ENCODE results near the gene MAML3.

Gene MAML3

DNA sequence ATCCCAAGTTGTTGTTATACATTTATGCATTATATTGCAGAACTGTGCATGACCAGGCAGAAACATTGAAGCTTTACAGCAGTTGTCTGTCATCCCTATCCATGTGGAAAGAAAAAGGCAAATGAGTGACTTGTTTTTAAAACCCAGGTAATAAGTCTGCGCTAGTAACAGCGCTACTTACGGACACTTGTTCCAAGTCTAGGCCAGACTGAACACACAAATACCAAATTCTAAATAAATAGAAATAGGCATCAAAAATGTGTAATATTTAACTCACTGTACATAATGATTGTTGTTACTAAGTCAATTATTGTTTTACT, 548 bp upstream of the MAML3 start:
- no peak for DNase-seq

DNA sequence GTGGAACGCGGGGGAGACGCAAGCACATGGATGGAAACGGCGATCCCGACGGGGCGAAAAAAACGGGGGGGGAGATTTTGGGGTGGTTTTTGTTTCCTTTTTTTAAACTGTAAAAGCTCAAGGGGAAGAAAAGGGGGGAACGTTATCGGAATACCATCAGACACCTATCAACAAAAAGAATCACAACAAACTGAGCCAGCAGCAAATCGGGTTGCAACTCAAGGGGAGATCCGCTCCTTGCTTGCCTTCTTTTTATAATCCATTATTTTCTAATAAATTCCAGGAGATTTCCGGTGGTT, 616 bp downstream of the MAML3 start:
- no peak for DNase-seq

DNA sequence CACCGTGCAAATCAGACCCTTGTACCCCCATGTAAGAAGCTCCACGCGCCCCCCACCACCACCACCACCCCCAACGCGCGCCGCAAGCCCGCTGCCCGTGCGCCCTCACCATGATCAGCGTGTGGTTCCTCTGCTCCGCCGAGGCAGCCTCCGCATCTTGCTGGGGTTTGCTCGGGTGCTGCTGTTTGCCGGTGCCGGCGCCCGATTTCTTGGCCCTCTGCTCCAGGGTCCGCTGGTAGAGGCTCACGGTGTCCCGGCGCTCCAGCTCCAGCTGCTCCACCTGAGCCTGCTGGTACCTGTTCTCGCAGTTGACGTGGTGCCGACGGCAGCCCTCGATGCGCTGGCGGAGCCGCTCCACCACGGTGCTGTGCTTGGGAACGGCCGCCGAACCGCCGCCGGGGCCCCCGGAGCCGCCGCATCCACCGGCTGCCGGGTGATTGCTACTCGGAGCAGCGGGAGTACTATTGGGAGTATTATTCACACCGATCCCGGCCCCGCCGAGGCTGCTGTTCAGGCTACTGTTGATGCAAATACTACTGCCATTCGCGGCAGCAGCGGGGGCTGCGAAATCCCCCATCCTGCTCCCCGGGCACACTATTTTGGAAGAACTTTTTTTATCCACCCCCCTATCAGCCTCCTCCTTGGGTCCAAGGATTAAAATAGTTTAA, 1.1 kb downstream of the MAML3 start:
- peak; percentile 38 for DNase-seq

DNA sequence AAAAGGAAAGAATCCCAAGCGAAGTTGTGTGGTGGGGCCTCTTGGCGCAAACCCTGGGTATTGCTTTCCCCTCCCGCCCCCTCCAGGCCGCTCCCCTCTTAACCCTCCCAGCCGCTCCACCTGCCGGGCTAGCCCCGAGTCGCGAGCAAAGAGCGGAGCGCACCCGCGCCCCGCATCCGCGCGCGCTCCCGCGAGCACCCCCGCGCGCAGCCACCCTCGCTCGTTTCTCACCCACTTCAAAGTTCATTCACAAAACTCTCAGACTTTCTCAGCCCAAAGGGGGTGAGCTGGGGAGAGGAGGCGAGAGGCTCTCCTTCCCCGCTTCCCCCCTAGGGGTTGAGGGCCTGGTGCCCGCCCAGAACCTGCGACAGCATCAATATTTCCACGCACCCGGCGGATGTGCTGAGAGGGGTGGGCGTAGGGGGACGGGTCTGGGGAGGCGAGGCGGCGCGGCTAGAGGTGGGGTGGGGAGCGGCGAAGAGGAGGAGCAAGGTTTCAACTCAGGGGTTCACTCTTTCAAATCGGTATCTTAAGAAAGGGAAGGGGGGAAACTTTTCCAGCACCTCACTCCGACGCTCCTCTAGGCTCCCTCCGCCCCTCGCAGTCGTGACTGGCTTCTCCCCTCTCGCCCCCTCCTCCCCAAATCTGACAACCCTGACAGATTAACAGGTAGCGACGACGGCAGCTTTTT, 1.8 kb downstream of the MAML3 start:
- DNase-seq, result peak; percentile 65

GRCh38 chr4:140151699-140152012, 2.3 kb downstream of the MAML3 start:
- DNase-seq, result peak; percentile 46

GRCh38 chr4:140150886-140151698, 2.9 kb downstream of the MAML3 start:
- DNase-seq, result peak; percentile 64

DNA sequence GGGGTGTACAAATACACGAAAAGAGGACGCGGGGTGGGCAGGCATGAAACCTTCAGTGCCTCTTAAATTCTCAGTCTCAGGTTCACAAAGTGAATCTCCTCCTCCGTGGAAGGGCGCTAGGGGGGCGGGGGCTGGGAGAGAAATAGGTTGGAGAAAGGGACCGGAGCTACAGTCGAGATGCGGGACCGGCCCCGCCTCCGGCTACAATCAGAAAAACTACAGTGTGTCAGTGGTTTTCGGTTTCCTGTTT, 3.4 kb downstream of the MAML3 start:
- DNase-seq, result no peak

DNA sequence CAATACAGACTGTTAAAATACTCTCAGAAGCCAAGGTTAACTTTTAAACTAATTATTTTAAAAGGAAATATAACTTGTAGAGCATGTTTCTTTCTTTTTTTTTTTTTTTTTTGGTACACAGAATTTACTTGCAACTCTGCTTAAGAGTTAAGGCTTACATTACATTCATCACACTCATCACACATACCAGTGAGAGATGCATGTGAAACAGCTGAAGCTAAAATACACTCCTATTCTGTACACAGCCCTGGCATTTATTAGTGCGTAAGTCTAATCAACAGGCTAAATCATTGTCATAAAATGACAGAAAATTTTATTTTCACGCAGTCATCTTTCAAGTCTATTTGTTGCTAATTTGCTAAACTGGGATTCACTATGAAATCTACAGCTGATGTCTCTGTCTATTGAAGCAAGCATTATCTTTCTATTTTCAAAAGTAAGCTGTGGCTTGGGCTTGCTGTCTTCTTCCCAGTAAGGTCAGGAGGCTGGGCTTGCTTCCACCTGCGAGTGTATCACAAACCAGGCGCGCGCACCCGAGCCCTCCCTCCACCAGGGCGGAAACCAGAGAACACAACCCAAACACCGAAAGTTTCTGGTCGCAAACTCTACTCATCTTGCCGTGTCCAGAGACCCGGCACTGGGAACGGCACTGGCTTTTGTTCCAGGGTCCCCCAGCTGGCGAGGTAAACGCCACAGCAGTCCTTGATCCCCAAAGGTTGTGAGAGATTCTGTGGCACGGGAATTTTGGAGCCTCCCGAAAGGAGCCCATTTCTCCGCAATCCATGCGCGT, 3.9 kb downstream of the MAML3 start:
- DNase-seq, result peak; percentile 56

- DNase-seq, result no peak
Measured at GRCh38 chr4:140144050-140144449, 9.9 kb downstream of the MAML3 start.

- no peak for DNase-seq
Measured at GRCh38 chr4:140141210-140141835, 12.7 kb downstream of the MAML3 start.

GRCh38 chr4:140140566-140140965, 13.4 kb downstream of the MAML3 start:
- no peak for DNase-seq

DNA sequence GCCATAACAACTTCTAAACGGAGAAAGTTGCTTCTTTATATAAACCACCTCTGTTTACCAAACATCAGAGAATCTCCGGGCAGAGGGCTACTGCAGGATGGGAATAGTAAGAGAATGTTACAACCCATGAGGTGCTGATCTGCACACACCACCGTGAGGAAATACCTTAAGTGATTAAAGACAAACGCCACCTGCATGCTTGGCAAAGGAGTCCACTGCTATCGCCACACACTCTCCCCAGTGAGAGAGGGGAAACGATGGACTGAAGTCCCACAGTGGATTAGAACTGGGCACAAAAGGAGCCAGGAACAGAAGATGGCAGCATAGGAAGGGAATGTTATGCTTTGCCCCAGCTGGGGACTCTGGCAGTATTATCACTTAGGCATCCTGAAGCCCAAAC, 15.6 kb downstream of the MAML3 start:
- no peak for DNase-seq

DNA sequence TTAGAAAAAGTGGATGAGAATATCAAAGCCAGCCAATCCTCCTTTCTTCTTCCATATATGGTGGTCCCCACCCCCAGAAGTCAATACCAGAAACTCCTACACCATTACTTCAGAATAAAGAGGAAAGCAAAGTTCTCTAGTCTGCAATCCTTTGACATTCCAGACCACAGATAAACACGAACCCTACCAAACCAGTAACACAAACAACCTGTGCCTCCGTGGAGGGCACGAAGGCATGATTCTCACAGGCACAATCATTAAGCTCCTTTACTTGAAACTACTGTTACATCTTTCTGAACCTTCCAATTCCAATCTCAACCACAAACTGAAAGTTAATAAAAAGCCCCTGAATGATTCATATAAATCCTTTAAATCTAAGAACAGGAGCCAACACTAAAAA, 16.3 kb downstream of the MAML3 start:
- DNase-seq, result no peak

GRCh38 chr4:140136509-140136908, 17.5 kb downstream of the MAML3 start:
- no peak for DNase-seq

DNA sequence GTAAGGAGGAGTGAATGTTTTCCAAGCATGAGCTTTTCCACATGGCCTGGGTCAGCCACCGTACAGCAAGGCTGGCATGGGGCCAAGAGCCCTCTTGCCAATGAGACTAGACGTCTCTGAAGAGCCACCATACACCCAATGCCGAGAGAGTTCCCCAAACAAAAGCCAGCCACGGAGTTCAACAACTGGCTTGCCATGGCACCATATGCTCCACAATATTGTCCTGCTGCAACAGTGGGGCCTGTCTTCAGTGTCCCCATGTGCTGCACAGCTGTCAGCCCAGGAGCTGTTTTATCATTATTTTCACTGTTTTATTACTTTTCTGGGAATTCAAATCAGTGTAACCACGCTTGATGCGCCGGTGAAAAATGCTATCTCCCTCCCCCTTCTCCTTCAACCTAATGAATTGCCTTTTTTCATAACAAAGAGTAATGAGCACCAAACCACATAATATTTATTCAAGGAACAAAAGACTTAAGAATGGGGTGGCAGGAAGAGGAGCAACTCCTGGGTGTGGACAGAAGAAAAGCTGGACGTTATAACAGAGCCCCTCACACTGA, 18.4 kb downstream of the MAML3 start:
- no peak for DNase-seq

DNA sequence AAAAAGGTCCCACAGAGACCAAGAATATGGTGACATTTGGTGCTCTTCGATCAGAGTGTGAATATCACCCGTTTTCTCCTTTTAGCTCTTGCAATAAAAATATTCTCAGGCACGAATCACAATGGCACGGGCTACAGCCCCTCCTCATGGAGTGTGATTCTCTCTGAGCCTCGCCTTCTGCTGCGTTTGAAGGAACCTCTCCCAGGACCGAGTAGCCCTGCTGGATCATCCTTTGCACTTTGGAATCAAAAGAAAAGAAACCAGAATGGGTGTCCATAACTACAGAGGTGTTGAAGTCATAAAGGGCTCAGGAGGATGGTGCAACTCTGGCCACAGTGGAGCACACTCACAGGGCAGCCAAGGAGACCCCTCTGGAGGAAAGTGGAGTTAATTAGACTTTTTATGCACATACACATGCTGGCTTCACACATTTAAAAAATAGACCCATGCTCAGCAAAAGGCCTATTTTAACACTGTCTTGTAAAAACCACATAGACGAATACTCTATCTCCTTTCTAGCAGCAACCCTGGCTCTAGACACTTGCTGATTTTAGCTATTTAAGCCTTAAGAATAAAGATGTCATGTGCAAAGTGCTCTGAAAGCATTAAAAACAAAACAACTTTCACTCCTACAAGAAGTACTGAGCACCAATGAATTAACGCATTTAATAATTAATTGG, 19.1 kb downstream of the MAML3 start:
- DNase-seq, result no peak

DNA sequence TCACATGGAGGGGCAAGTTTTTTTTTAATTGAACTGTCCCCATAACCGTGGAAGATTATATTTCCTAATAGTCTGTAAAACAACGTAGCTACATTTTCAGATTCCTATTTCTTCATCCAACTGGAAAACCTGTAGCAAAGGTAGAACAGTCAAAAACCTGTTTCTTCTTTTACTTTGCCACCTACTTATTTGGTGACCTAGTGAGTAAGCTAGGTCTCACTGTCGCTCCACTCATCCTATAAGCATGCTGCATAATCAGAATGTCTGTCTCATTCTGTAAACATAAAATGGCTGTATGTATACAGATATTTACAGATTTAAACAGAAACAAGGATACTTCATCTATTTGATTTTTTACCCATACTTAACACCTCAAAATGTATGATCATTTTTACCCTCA, 20.4 kb downstream of the MAML3 start:
- DNase-seq, result no peak

DNA sequence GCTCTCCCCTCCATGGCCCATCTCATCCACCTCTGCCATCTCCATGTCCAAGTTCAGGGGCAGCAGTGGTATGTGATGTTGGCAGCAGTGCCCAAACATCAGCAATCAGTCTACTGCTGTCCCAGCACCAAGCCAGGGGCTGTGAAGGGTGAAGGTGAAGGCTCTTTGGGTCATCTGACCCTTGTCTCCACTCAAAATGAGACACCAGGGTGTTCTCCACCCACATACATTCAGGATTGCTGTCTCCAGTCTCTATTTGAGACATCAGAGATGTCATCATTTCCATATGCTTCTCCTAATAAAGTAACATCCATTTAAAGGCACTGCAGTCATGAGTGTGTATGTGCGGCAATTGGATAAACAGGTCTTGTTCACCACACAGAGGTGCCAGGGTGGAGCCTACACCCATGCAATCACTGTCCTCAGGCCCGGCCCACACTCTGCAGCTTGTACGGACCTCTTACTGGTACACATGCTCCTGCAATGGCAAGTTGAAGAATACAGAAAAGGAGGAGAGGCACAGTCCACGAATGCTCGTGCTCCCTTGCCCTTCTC, 22.2 kb downstream of the MAML3 start:
- no peak for DNase-seq

GRCh38 chr4:140130677-140131076, 23.3 kb downstream of the MAML3 start:
- no peak for DNase-seq

DNA sequence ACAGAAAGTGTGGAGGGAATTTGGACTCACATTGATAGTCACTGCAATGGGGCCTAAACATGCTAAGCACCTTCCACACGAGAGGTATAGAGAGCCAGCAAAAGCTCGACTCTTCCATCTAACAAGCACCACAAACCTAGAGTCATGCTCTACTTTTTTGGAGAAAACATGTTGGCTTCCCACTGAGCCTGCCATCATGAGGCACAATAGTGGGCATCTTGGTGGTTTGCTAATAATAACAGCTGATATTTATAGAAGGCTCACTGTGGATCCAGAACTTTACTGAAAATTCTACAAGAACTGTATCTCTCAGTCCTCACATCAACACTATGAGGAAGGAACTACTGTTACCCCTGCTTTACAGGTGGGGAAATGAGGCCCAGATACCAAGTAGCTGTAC, 26.6 kb downstream of the MAML3 start:
- no peak for DNase-seq

- no peak for DNase-seq
Measured at GRCh38 chr4:140126261-140126660, 27.7 kb downstream of the MAML3 start.

GRCh38 chr4:140125374-140125773, 28.6 kb downstream of the MAML3 start:
- no peak for DNase-seq

Data from effector CD4-positive, alpha-beta T cell (primary cell).